ENCODE data around the gene ADAM8.
"Not testable (repeated sequence)": the region's sequence is repeated elsewhere in the genome, so short reads cannot be mapped to it uniquely, and the experiment has no call there.

Gene ADAM8

DNA sequence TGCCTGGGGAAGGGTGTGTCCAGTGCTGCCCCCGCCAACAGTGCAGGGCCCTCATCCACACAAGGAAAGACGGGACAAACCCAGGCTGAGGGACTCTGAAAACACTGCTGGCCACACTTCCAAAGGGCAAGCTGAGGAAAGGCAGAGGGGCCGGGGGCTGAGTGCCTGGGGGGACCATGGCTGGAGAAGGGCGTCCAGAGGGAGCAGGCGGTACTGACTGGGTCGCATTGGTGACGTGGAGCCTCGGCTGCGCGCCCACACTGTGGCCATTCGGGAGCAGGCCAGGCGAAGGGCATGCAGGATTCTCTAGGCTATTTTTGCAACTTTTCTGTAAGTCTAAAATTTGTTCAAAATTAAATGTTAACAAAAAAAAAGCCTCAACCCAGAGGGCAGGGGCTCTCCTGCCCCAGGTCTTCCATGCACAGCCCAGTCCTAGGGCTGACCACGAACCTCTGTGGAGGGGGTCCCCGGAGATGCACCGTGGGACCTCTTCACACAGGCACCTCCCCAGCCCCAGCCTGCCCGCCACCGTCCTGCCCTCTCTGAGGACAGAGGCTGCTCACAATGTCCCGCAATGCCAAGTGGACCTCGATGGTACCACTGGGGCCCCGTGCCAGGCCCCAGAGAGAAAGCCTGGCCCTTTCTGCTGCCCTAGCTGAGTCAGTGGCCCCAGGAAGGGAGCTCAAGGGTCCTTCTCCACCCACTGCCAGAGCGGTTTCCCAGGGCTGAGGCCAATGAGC lies 10.4 kb downstream of the ADAM8 start:
- TF ChIP-seq, protein P1, sequence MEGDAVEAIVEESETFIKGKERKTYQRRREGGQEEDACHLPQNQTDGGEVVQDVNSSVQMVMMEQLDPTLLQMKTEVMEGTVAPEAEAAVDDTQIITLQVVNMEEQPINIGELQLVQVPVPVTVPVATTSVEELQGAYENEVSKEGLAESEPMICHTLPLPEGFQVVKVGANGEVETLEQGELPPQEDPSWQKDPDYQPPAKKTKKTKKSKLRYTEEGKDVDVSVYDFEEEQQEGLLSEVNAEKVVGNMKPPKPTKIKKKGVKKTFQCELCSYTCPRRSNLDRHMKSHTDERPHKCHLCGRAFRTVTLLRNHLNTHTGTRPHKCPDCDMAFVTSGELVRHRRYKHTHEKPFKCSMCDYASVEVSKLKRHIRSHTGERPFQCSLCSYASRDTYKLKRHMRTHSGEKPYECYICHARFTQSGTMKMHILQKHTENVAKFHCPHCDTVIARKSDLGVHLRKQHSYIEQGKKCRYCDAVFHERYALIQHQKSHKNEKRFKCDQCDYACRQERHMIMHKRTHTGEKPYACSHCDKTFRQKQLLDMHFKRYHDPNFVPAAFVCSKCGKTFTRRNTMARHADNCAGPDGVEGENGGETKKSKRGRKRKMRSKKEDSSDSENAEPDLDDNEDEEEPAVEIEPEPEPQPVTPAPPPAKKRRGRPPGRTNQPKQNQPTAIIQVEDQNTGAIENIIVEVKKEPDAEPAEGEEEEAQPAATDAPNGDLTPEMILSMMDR (IDR thresholded peaks at IDR 0.05; ENCODE audit: low read depth, low read length), result no peak
- no peak overlapping the region for H3K4me3 ChIP-seq (ENCODE audit: low read depth, low read length)

DNA sequence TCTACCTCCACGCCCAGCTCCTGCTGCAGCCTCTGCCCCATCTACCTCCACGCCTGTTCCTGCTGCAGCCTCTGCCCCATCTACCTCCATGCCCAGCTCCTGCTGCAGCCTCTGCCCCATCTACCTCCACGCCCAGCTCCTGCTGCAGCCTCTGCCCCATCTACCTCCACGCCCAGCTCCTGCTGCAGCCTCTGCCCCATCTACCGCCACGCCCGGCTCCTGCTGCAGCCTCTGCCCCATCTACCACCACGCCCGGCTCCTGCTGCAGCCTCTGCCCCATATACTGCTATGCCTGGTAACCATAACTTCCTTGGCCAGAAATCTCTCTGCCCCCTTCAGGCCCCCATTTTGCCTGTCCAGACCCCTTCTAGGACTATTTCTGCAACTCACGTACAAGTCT lies 11.6 kb downstream of the ADAM8 start:
- H3K4me3 ChIP-seq (ENCODE audit: low read depth, low read length), result not testable (repeated sequence)

DNA sequence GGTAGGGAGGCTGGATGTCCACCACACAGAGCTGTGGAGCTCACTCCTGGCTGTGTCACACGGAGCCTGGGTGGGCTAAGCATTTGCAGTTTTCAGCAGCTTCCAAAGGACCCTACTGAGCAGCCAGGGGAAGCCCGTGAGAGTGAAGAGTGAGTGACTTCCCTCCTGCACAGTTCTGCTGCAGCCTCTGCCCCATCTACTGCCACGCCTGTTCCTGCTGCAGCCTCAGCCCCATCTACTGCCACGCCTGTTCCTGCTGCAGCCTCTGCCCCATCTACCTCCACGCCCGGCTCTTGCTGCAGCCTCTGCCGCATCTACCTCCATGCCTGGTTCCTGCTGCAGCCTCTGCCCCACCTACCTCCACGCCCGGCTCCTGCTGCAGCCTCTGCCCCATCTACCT lies 12.2 kb downstream of the ADAM8 start:
- TF ChIP-seq, protein P1 (IDR thresholded peaks at IDR 0.05; ENCODE audit: low read depth, low read length), result no peak

DNA sequence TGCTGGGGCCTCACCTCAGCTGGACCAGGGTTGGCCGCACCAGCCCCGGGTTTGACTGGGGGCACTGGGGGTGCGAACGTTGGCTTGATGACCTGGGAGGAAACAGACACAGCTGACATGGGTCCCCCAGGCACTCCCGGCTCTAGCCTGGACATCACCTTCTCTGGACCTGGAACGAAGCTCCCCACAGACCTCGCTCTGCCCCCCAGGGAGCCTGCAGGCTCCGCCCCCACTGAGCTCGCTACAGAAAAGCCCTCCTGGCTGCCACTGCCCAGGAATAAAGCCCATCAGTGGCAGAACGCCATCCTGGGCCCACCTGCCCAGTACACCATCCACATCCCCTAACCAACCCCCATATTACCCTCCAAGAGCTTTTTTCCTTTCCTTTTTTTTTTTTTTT lies 13.0 kb downstream of the ADAM8 start:
- TF ChIP-seq, protein P1 (IDR thresholded peaks at IDR 0.05; ENCODE audit: low read depth, low read length), result no peak
- no peak overlapping the region for H3K4me3 ChIP-seq (ENCODE audit: low read depth, low read length)

More for the DNA sequence above, 12.2 kb downstream of the ADAM8 start:
- H3K4me3 ChIP-seq (ENCODE audit: low read depth, low read length), result no peak overlapping the region

DNA sequence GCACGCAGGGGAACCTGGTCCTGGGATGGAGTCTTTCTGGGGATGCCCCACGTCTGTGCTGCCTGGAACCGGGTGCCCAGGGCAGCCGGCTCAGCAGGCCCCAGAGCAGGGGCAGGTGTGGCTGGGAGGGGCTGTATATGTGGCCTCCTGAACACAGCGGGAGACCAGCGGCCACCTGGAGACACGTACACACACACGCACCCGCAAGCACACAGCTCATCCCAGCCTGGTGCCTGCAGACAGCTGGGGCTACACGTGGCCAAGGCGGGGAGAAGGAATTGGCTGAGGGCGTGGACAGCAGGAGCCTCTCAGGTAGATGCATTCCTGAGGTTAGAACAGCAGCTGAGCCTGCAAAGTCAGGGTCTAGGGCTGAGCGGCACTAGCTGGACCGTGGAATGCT lies 14.0 kb downstream of the ADAM8 start:
- no peak overlapping the region for H3K4me3 ChIP-seq (ENCODE audit: low read depth, low read length)
- TF ChIP-seq, protein P1 (IDR thresholded peaks at IDR 0.05; ENCODE audit: low read depth, low read length), result no peak

DNA sequence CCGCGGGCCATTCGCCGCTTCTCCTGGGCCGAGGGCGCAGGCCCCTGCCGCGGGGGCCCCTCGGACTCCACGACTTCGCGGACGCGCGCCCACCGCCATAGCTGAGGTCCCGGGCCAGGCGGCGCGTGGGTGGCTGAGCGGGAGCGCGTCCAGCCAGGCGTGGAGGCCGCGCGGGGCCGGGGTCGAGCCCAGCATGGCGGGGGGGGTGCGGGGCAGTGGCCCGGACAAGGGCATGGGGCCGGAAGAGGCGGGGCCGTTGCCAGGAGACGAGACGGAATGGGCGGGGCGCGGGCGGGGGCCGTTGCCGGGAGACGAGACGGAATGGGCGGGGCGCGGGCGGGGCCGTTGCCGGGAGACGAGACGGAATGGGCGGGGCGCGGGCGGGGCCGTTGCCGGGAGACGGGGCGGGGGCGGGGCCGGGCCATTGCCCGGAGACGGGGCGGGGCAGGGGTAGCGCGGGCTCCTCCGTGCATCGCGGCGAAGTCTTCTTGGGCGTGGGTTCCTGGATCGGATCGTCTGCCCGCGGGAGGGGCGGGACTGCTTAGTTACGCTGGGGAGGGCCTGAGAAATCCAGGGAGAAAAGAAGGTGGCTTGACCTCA lies 14.8 kb downstream of the ADAM8 start:
- TF ChIP-seq, protein P1 (IDR thresholded peaks at IDR 0.05; ENCODE audit: low read depth, low read length), result no peak
- H3K4me3 ChIP-seq (ENCODE audit: low read depth, low read length), result peak overlapping the region; percentile 53

DNA sequence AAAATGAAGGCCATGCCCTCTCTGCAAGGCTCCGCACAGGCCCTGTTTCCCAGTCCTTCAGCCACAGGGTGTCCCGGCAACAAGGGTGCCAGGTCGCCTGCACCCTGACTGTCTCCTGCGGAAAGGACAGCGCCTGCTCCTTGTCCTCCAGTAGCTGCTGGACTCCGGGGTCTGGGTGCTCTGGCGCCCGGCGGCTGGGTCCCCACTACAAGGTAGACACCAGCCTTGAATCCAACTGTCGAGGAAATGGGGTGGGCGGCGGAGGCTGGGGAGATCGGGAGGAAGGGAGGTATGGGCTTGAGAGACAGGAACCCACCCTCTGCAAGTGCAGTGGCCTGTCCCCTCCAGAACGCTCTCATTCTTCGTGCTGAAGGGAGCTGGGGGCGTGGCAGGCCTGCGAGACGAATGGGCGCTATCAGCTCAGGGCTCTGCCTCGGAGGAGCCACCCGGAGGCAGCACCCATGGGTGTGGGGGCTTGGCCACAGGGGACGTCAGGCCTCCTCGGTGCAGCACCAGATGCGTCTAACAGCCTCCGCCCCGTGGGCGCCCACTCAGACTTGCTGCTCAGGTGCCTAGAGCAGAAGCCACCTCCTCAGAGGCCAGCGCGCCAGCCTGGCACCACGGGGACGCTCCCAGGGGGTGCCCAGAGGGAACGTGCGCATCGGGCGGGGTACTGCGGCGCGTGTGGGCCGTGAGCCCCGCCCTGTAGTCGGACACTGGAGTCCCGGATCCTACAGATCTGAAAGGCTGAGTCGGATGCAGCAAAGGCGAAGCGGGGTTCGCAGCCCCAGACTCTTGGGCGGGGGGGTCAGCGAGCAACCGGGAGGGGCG lies 15.6 kb downstream of the ADAM8 start:
- peak overlapping the region; percentile 53 for H3K4me3 ChIP-seq (ENCODE audit: low read depth, low read length)
- TF ChIP-seq, protein P1 (IDR thresholded peaks at IDR 0.05; ENCODE audit: low read depth, low read length), result no peak
